ENCODE data around the gene FSTL4.

Gene FSTL4

GRCh38 chr5:133613184-133613583 lies 843 bp upstream of the FSTL4 start:
- no peak for DNase-seq (ENCODE audit: low read depth, low spot score)
- H3K4me3 ChIP-seq (ENCODE audit: low read length): no peak overlapping the region

DNA sequence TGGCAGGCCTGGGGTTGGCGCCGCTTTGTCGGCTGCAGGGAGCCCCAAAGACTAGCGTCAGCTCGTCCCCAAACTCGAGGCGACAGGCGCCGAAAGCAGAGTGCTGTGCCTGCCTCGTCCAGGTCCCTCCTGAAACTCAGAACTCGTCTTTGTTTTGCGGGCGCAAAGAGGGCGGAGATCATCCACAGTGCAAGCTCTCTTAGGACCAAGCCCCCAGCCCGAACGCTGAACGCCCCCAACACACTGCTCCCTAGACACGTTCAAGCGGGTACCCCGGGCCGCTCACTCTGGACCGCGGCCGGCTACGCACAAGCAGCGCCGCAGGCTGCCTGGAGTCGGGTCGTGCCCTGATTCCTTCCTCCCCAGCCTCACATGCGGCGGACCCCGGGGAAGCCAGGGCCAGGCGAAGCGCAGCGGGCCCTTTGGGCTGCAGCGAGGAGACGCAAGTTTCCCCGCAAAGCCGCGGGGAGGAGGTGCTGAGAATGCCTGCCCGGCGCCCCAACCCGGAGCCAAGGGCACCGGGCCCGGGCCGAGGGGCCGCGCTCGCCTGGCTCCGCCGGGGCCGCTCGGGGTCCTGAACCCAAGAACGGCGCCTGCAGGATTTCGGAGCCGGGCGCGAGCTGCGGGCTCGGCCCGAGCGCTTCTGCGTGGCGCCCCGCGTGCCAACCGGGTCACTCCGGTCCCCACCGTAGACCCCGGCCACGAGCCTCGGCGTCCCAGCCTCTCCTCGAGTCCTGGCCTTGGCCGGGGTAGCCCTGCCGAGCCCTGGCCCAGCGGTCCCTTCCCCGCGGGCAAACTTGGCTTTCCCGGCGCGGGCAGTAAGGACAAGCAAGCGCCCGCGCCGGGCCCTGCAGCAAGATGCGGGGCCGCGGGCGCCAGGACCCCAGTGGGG lies 738 bp downstream of the FSTL4 start:
- no peak overlapping the region for H3K4me3 ChIP-seq (ENCODE audit: low read length)

DNA sequence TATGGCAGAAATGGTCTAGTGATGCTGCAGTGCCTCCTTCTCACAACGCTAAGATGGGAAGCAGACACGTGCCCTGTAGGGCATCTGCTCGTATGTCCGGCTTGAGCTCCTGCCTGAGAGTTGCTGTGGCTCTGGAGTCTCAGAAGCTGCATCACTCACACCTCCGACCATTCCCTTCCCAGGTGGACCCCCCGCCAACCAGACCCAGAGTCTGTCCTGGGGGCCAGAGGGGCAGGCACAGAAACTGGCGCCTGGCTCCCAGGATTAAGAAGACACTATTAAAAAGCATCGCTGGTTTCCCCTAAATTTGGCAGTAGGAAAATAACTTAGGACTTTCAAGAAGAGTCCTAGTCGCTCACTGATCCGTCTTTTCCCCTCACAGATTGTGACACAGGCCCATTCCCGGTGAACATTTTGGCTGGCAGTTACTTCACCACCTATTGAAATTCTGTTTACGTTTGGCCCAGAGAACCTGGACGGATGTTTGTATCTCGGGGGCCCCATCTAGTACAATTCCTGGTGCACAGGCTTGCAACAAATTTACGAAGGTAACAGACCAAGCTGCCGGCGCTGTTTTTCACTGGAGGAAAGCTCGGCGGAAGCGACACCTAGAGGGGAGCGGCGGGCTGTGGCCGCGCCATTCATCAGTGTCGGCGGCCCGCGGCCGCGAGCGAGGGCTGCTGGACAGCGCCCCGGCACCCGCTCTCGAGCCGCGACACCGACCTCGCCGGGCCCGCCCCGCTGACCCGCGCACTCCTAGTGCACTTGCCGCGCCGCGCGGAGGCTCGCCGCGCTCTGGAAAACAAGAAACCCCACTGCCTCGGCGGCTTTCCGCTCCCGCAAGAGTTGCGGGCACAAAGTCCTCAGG lies 1.6 kb downstream of the FSTL4 start:
- H3K4me3 ChIP-seq (ENCODE audit: low read length): no peak overlapping the region
- DNase-seq (ENCODE audit: low read depth, low spot score): no peak

More for the DNA sequence above, 738 bp downstream of the FSTL4 start:
- DNase-seq (ENCODE audit: low read depth, low spot score): no peak

DNA sequence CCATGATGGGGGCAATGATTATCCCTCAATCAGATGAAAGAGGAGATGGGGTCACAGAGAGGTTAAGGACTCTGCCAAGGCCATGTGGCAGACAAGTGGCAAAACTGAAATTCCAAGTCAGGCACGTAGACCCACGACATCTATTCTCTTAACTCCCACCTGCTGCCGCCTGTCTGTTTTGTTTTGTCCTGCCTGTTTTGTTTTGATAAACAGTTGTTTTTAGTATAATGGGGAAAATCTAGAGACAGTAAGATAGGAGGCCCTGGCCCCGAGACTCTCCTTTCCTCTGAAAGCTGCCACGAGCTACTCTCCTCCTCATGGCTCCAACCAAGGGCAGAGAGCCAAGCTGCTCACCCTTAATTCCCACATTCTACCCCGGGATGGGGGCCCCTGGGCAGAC lies 4.9 kb downstream of the FSTL4 start:
- no peak overlapping the region for H3K4me3 ChIP-seq (ENCODE audit: low read length)
- no peak for DNase-seq (ENCODE audit: low read depth, low spot score)

DNA sequence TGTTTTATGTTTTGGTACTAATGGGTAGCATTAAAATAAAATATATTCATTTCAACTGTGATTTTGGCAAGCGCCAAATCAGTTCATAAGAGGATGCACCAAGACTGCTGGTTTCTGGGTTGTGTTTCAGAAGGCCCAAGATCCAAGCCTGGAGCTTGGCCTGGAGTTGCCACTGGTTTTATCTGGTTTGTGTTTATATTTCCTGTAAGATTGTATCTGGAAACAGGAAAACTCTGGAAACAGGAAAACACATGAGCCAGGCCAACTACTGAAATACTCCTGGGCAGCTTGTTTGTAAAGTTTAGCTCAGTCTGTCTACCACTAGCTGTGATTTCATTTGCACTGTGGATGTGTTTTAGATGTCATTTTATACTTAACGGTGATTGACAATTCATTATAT lies 5.5 kb downstream of the FSTL4 start:
- no peak overlapping the region for H3K4me3 ChIP-seq (ENCODE audit: low read length)
- DNase-seq (ENCODE audit: low read depth, low spot score): no peak

GRCh38 chr5:133605323-133605722 lies 7.0 kb downstream of the FSTL4 start:
- no peak for DNase-seq (ENCODE audit: low read depth, low spot score)

DNA sequence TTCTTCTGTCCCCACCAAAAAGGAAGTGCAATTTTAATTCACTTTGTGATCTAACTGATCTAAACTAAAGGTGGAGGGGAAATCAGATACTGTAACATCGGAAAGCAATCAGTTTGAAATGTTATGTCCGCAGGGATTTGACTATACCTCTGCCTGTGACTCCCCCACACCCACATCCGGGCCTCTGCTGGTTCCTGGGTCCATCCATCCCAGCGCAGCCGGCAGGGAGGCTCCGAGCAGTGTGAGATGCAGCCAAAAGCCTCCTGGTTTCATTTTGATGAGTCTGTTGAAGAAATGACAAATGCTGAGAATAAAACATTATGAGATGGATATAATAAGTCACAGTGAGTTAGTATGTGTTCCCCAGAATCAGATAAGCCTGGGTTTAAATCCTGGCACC lies 8.6 kb downstream of the FSTL4 start:
- no peak for DNase-seq (ENCODE audit: low read depth, low spot score)
- no peak overlapping the region for H3K4me3 ChIP-seq (ENCODE audit: low read length)

More at GRCh38 chr5:133605323-133605722, 7.0 kb downstream of the FSTL4 start:
- H3K4me3 ChIP-seq (ENCODE audit: low read length): no peak overlapping the region

DNA sequence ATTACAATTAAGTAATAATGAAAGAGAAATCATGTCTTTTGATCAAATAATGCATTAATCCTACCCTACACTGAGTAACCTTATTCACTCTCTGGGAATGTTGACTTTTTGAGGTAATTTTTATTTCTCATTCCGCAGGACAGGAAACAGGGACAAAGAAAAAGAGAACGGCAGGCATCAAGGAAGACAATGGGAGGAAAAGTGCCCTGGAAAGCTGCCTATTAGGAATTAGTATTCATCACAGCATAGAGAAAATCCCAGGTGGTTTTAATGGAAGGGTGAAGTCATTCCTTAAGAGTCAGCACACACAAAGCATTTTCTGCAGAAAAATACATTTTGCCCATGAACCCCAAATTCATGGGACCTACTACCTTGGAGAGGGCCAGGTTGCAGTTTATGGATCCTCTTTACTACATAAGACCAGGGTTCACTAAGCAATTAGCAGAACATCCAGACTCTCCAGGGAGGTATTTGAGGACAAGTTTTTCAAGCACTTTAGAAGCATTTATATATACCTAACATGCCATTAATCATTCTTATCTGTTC lies 9.4 kb downstream of the FSTL4 start:
- no peak for DNase-seq (ENCODE audit: low read depth, low spot score)
- H3K4me3 ChIP-seq (ENCODE audit: low read length): no peak overlapping the region

DNA sequence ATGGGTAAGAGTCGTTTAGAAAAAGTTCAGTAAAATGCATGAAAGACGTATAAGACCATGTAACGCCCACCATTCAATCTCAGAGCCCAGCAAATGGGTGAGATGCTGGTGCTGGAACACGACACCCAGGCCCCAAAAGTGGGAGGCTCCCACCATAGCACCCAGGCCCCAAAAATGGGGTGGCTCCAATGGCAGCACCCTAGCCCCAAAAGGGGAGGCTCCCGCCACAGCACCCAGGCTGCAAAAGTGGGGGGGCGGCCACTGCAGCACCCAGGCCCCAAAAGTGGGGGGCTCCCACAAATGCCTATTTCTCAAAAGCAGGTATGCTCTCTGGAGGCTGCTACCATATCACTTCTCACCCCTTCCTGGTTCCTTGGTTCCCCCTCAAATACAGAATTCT lies 12.7 kb downstream of the FSTL4 start:
- DNase-seq (ENCODE audit: low read depth, low spot score): no peak
- no peak overlapping the region for H3K4me3 ChIP-seq (ENCODE audit: low read length)

GRCh38 chr5:133599044-133599443 lies 13.3 kb downstream of the FSTL4 start:
- no peak overlapping the region for H3K4me3 ChIP-seq (ENCODE audit: low read length)
- no peak for DNase-seq (ENCODE audit: low read depth, low spot score)

DNA sequence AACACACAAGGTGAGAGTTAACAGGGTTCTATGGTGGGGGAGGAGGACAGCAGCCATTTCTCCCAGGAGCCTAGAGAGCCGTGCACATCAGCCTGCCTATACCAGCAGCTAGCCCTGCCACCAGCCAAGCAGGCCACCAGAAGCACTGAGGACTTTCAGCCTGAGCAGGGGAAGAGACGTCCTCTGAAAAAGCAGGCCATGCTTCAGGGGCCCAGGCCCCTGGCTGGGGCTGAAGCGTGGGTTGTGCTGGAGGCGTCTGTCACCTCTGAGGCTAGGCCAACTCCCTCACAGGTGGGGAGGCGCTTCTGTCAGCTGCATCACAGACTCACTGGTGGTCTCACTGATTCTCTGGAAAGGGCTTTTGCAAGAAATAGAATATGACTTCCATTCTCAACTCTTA lies 16.3 kb downstream of the FSTL4 start:
- no peak overlapping the region for H3K4me3 ChIP-seq (ENCODE audit: low read length)
- no peak for DNase-seq (ENCODE audit: low read depth, low spot score)

DNA sequence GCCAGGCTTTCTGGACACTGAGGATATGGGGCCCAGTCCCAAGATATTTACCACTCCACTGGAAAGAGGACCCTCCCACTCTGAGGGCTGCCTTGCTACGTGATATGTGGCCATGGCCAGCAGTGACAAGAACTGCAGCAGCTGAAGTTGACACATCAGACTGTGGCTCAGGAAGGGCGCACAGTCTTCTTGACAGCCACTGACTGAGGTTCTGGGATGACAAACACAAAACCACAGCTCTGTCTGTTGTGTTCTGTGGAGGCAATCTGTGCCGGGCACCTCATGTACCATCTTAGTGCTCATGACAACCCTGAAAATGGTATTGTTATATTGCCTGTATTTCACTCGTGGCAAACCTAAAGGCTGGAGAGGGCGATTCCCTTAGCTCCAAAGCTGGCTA lies 16.9 kb downstream of the FSTL4 start:
- no peak overlapping the region for H3K4me3 ChIP-seq (ENCODE audit: low read length)

GRCh38 chr5:133589286-133589685 lies 23.1 kb downstream of the FSTL4 start:
- no peak overlapping the region for H3K4me3 ChIP-seq (ENCODE audit: low read length)
- no peak for DNase-seq (ENCODE audit: low read depth, low spot score)

More for the DNA sequence above, 16.9 kb downstream of the FSTL4 start:
- DNase-seq (ENCODE audit: low read depth, low spot score): no peak

GRCh38 chr5:133582971-133583370 lies 29.4 kb downstream of the FSTL4 start:
- DNase-seq (ENCODE audit: low read depth, low spot score): no peak
- H3K4me3 ChIP-seq (ENCODE audit: low read length): no peak overlapping the region

DNA sequence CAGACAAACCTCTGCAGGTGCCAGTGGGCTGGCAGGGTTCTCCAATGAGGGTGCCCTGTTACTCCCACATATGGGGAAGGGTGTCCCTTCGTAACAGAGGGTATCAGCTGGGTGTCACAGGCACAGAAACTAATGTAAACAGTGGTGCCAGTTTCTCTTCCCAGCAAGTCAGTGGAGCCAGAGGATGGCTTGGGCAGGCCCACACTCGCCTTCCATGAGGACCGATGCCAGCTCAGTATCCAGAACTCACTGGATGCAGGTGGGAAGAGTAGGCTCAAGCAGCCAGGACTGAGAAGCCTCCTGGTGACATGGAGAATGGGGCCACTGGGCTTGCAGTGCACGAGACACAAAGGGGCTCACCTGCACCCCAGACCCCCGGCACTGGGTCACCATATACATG lies 30.4 kb downstream of the FSTL4 start:
- H3K4me3 ChIP-seq (ENCODE audit: low read length): no peak overlapping the region
- no peak for DNase-seq (ENCODE audit: low read depth, low spot score)

- no peak for DNase-seq (ENCODE audit: low read depth, low spot score)
- no peak overlapping the region for H3K4me3 ChIP-seq (ENCODE audit: low read length)
These were observed 31.0 kb downstream of the FSTL4 start for GRCh38 chr5:133581348-133581747.

- no peak for DNase-seq (ENCODE audit: low read depth, low spot score)
These were observed 31.7 kb downstream of the FSTL4 start for GRCh38 chr5:133580618-133581017.

DNA sequence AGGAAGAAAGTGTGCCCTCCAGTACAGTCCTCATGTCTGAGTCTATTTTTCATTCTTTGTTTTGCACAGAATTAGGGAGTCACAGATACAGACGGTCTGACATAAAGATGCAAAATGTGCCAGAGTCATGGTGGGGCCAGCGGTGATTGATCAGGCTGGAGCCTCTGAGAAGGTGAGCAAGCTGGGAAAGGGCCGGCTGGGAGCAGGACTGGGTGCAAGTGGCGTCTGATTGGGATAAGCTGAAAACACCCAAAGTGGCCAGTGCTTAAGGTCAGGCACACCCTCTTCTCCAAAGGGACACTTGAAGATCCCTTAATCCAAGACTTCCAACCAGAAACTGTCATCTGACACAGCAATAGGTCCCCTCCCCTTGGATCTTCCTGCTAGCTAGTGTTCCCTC lies 32.6 kb downstream of the FSTL4 start:
- DNase-seq (ENCODE audit: low read depth, low spot score): no peak
- no peak overlapping the region for H3K4me3 ChIP-seq (ENCODE audit: low read length)

More at GRCh38 chr5:133580618-133581017, 31.7 kb downstream of the FSTL4 start:
- H3K4me3 ChIP-seq (ENCODE audit: low read length): no peak overlapping the region

- H3K4me3 ChIP-seq (ENCODE audit: low read length): no peak overlapping the region
- no peak for DNase-seq (ENCODE audit: low read depth, low spot score)
These were observed 43.0 kb downstream of the FSTL4 start for GRCh38 chr5:133569347-133569746.

- no peak overlapping the region for H3K4me3 ChIP-seq (ENCODE audit: low read length)
- DNase-seq (ENCODE audit: low read depth, low spot score): peak; percentile 24
These were observed 46.3 kb downstream of the FSTL4 start for GRCh38 chr5:133565993-133566392.
